ENCODE measurements around the gene ITIH2. TPM values are rescaled to one million over a fixed set of nuclear protein-coding genes. Genes with fewer than 3 reads are reported as not detected.

Gene ITIH2
- total RNA-seq, 1 experiment from 2014 or later = not detected

- no peaks in the 10 kb centered on the region for H3K79me2 ChIP-seq (ENCODE audit: low read length)
- ChIA-PET POLR2A (ENCODE audit: unreplicated experiment) (no interaction called here), CTCF (no interaction called here)
- no peaks in the 10 kb centered on the region for H3F3A ChIP-seq (ENCODE audit: low read length, unreplicated experiment)
- no TSS peak for BruUV-seq (replicated peaks)
- H3K4me1 ChIP-seq (ENCODE audit: insufficient read depth, low read length) = 0 out of 2 replicates have a peak, but pooled peaks cover 4% of the 10 kb centered on the region
- H3K9me2 ChIP-seq (replicated peaks; ENCODE audit: low read length) = no peaks in the 10 kb centered on the region
- no peak overlapping the region for H2AFZ ChIP-seq (ENCODE audit: low read length)
- peak; percentile 2 for DNase-seq
- no peak overlapping the region for H3K4me2 ChIP-seq (ENCODE audit: low read length)
- no peak overlapping the region for H3K9ac ChIP-seq (ENCODE audit: low read length)
- TF ChIP-seq EZH2 (IDR thresholded peaks at IDR 0.05; ENCODE audit: low read length, unreplicated experiment) = no peak
- TF ChIP-seq EZH2phosphoT487 (IDR thresholded peaks at IDR 0.05; ENCODE audit: borderline replicate concordance, low read length) = no peak
- TF ChIP-seq CTCF (conservative IDR thresholded peaks at IDR 0.05; ENCODE audit: low read depth, low read length) = no peak
- no peaks in the 10 kb centered on the region for H3K9me3 ChIP-seq (ENCODE audit: low read length)
- H3K4me3 ChIP-seq (ENCODE audit: low read length) = no peak overlapping the region
- no peak for ATAC-seq
- H3K27ac ChIP-seq (ENCODE audit: low read length) = no peak overlapping the region
- H3K27me3 ChIP-seq (ENCODE audit: low read length) = 0 out of 2 replicates have a peak, but pooled peaks cover 31% of the 10 kb centered on the region
- no peaks in the 10 kb centered on the region for H4K20me1 ChIP-seq (ENCODE audit: low read length)
- no peaks in the 10 kb centered on the region for H3K36me3 ChIP-seq (ENCODE audit: low read depth, low read length)
- intact Hi-C loops (cut with micrococcal nuclease) = no loop called here
These were observed 1.2 kb downstream of the ITIH2 start for GRCh38 chr10:7704071-7705016.

- Histone ChIP-seq H3K9ac (ENCODE audit: low read length) (no peak overlapping the region), H3K27ac (ENCODE audit: low read length) (no peak overlapping the region), H3K4me1 (ENCODE audit: insufficient read depth, low read length) (0 out of 2 replicates have a peak, but pooled peaks cover 4% of the 10 kb centered on the region), H3K9me2 (replicated peaks; ENCODE audit: low read length) (no peaks in the 10 kb centered on the region), H3K9me3 (ENCODE audit: low read length) (no peaks in the 10 kb centered on the region), H3K79me2 (ENCODE audit: low read length) (no peaks in the 10 kb centered on the region), H4K20me1 (ENCODE audit: low read length) (no peaks in the 10 kb centered on the region), H3K36me3 (ENCODE audit: low read depth, low read length) (no peaks in the 10 kb centered on the region), H3K4me3 (ENCODE audit: low read length) (no peak overlapping the region), H3K4me2 (ENCODE audit: low read length) (no peak overlapping the region), H3K27me3 (ENCODE audit: low read length) (0 out of 2 replicates have a peak, but pooled peaks cover 31% of the 10 kb centered on the region), H3F3A (ENCODE audit: low read length, unreplicated experiment) (no peaks in the 10 kb centered on the region), H2AFZ (ENCODE audit: low read length) (no peak overlapping the region)
- no peak for ATAC-seq
- intact Hi-C loops (cut with micrococcal nuclease) = no loop called here
- POLR2A ChIA-PET (ENCODE audit: unreplicated experiment) = no interaction called here
- BruUV-seq (replicated peaks) = no TSS peak
- CTCF ChIA-PET = no interaction called here
- TF ChIP-seq EZH2phosphoT487 (IDR thresholded peaks at IDR 0.05; ENCODE audit: borderline replicate concordance, low read length) (no peak), EZH2 (IDR thresholded peaks at IDR 0.05; ENCODE audit: low read length, unreplicated experiment) (no peak), CTCF (conservative IDR thresholded peaks at IDR 0.05; ENCODE audit: low read depth, low read length) (no peak)
- no peak for DNase-seq
These were observed 2.2 kb downstream of the ITIH2 start for GRCh38 chr10:7705341-7705740.

Measured in PC-3 (cell line).